Measurements from ENCODE around the gene FLAD1. TPM values are rescaled to one million over a fixed set of nuclear protein-coding genes. Genes with fewer than 3 reads are reported as not detected.

FLAD1 gene
- total and polyA plus RNA-seq, 2 of the 8 experiments (the other 6 are each of a cell fraction or from before 2014, with no cell fraction given), result 104 to 143 TPM

DNA sequence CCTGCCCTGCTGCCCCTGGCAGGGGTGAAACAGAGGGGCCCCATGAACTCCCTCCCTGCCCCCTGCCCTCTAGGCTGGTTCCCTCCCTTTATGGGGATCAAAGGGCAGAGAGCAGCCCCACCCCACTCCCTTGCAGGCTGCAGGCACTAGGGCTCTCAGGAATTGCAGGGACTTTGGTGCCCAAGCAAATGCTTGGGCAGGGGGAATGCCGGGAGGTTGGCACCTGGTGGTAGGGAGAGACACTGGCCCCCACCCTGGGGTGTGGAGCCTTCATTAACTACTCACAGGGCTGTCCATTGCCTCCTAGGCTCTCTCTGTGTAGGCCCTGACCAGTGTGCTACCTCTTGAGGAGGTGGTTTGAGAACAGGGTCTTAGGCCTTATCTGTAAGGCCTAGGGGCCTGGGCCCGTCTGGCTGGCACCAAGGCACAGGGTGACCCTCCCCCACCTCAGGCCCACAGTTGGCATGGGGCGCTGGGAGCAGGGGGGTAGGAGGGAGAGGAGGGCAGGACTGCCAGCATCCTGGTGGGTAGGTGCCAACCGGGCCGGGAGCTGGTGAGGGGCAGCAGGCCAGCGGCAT lies 24.2 kb downstream of the FLAD1 start:
- H3K9me3 ChIP-seq (ENCODE audit: insufficient read depth in 2 of 2, low read depth in 1 of 2, low read length in 1 of 2), result no peaks in the 10 kb centered on the region
- H2AFZ ChIP-seq (ENCODE audit: low read length), result no peak overlapping the region
- H4K5ac ChIP-seq (ENCODE audit: insufficient read length, low read depth, low read length), result no peak overlapping the region
- ChIA-PET CTCF (ENCODE audit: partially characterized antibody) (interaction anchor here (0.5 to 18.6 kb wide), 17 partner anchors 9 to 235 kb away, joined by 3 to 354 read pairs (median 6); partner anchors contain the start of genes ADAM15, EFNA4, FLAD1 and LENEP), POLR2A (ENCODE audit: partially characterized antibody) (interaction anchor here (0.6 to 14.8 kb wide), 9 partner anchors 8 to 168 kb away, joined by 3 to 128 read pairs (median 5); partner anchors contain the start of genes ADAM15, CKS1B, FLAD1 and LENEP)
- H2BK12ac ChIP-seq (ENCODE audit: low read depth, low read length), result 0 out of 2 replicates have a peak overlapping the region, but pooled peaks have one; percentile 39
- H2BK20ac ChIP-seq (ENCODE audit: low read length), result no peak overlapping the region
- H2BK15ac ChIP-seq (ENCODE audit: low read length), result peak overlapping the region; percentile 72; the same call in 1 of the 2 replicates
- H3K79me1 ChIP-seq (ENCODE audit: low read depth, low read length), result peaks cover 17% of the 10 kb centered on the region
- H4K8ac ChIP-seq (ENCODE audit: extremely low read depth, insufficient read depth, low read length), result peak overlapping the region; percentile 48; the same call in 1 of the 2 replicates
- no peak for DNase-seq (ENCODE audit: low read depth in 1 of 2, low spot score in 2 of 2)
- no peak overlapping the region for H3K4me3 ChIP-seq (ENCODE audit: extremely low read depth in 1 of 4, insufficient read depth in 2 of 4, low read depth in 3 of 4, low read length in 4 of 4)
- peaks cover 7 to 57% (median 35%) of the 10 kb centered on the region in 4 experiments for H3K4me1 ChIP-seq (replicated peaks in 1 of 4; ENCODE audit: control insufficient read depth in 3 of 4, insufficient read depth in 4 of 4, low read length in 3 of 4)
- H3K4ac ChIP-seq (replicated peaks; ENCODE audit: insufficient read length, low read depth, low read length), result no peak overlapping the region
- no peak for TF ChIP-seq RFX5 (IDR thresholded peaks at IDR 0.05; ENCODE audit: borderline replicate concordance, low read depth, low read length)
- TF ChIP-seq TBP (IDR thresholded peaks at IDR 0.05; ENCODE audit: low read depth, low read length), result no peak
- TF ChIP-seq CHD2 (IDR thresholded peaks at IDR 0.05; ENCODE audit: low read length), result no peak
- no peak for TF ChIP-seq JUN (IDR thresholded peaks at IDR 0.05; ENCODE audit: low read depth, low read length)
- no peak for TF ChIP-seq NRF1 (IDR thresholded peaks at IDR 0.05; ENCODE audit: low read depth, low read length)
- no peak for TF ChIP-seq CHD1 (IDR thresholded peaks at IDR 0.05; ENCODE audit: low read depth, low read length)
- TF ChIP-seq CREB1 (IDR thresholded peaks at IDR 0.05), result no peak
- no peak for TF ChIP-seq CBX5 (IDR thresholded peaks at IDR 0.05; ENCODE audit: low read depth, low read length)
- TF ChIP-seq RBBP5 (IDR thresholded peaks at IDR 0.05; ENCODE audit: borderline replicate concordance, low read depth, low read length), result no peak
- TF ChIP-seq FOSL1 (IDR thresholded peaks at IDR 0.05; ENCODE audit: insufficient read depth, low read depth, low read length), result no peak
- TF ChIP-seq RAD21 (IDR thresholded peaks at IDR 0.05 in 1 of 2, conservative IDR thresholded peaks at IDR 0.05 in 1 of 2; ENCODE audit: low read depth in 2 of 2, low read length in 2 of 2), result no peak
- TF ChIP-seq BRCA1 (IDR thresholded peaks at IDR 0.05; ENCODE audit: low read depth, low read length), result no peak
- TF ChIP-seq ASH2L (IDR thresholded peaks at IDR 0.05; ENCODE audit: low read length), result no peak
- H3K9ac ChIP-seq (replicated peaks in 1 of 4; ENCODE audit: extremely low read depth in 1 of 4, low read depth in 3 of 4, low read length in 3 of 4), result no peak overlapping the region
- H3K23ac ChIP-seq (ENCODE audit: insufficient read length), result no peak overlapping the region
- no peak overlapping the region for H3K14ac ChIP-seq (ENCODE audit: insufficient read length)
- peaks cover 5% of the 10 kb centered on the region; the same call in 1 of the 2 replicates for H3K23me2 ChIP-seq (ENCODE audit: low read depth, low read length)
- peaks cover 0 to 17% of the 10 kb centered on the region in 2 experiments for H4K20me1 ChIP-seq (replicated peaks in 1 of 2; ENCODE audit: control insufficient read depth in 1 of 2, insufficient read depth in 2 of 2, low read length in 2 of 2)
- no peak for FAIRE-seq
- H3K56ac ChIP-seq (replicated peaks; ENCODE audit: insufficient read length, low read depth, low read length), result no peak overlapping the region
- no peak overlapping the region for H3K27ac ChIP-seq (ENCODE audit: low read depth, low read length)
- peaks cover 0 to 2% (median 0%) of the 10 kb centered on the region in 4 experiments; a peak in 2 of 8 replicates for H3K36me3 ChIP-seq (ENCODE audit: control insufficient read depth in 2 of 4, insufficient read depth in 4 of 4, low read length in 3 of 4)
- 86% methylated on average over 6 of the region's 6 CpGs; no CpG with 5 or more reads in 1 of the 2 experiments for WGBS, 2 experiments (ENCODE audit: extremely low coverage in 1 of 2, insufficient coverage in 1 of 2, insufficient read length in 1 of 2, insufficient replicate concordance in 2 of 2, low coverage in 1 of 2, low lambda C conversion rate in 2 of 2, missing lambda C conversion rate in 1 of 2)
- no peaks in the 10 kb centered on the region for H3K27me3 ChIP-seq (replicated peaks in 1 of 4; ENCODE audit: control insufficient read depth in 3 of 4, extremely low read depth in 1 of 4, insufficient read depth in 3 of 4, low read length in 3 of 4)
- H2BK5ac ChIP-seq (ENCODE audit: low read depth, low read length), result no peak overlapping the region
- no peak overlapping the region for H4K91ac ChIP-seq (replicated peaks; ENCODE audit: insufficient read length, low read length)
- no peak overlapping the region for H2BK120ac ChIP-seq (replicated peaks; ENCODE audit: low read depth, low read length)
- no peak overlapping the region for H3K18ac ChIP-seq (ENCODE audit: extremely low read depth, low read length)
- H2AK5ac ChIP-seq (ENCODE audit: low read depth, low read length), result no peak overlapping the region
- H3K4me2 ChIP-seq (ENCODE audit: insufficient read depth in 1 of 2, low read depth in 2 of 2, low read length in 2 of 2), result no peak overlapping the region
- H3K79me2 ChIP-seq (ENCODE audit: control insufficient read depth in 1 of 2, insufficient read depth in 2 of 2, low read length in 2 of 2), result peaks cover 0 to 59% of the 10 kb centered on the region in 2 experiments; a peak in 3 of 4 replicates

Measured in H1 (cell line).